Activated T-helper 1 cell treated with anti-CD3 and anti-CD28 coated beads, Interleukin-2, amount 50 U/mL, for 16 hours (primary cell): ENCODE results near the gene MYO9A.
"Not testable (repeated sequence)": the region's sequence is repeated elsewhere in the genome, so short reads cannot be mapped to it uniquely, and the experiment has no call there.

Experiments
- DNase-seq, 2 donors: peaks; one replicate each; pipeline ENCODE4 v3.0.0-alpha.2; 2020; ENCODE audit warnings: low read depth in 1 of 2, low spot score in 1 of 2

MYO9A gene

GRCh38 chr15:71880276-71880675, 237.7 kb downstream of the MYO9A start:
- no peak for DNase-seq

- no peak for DNase-seq
These were observed 243.7 kb downstream of the MYO9A start for GRCh38 chr15:71874245-71874644.

GRCh38 chr15:71858232-71858631, 259.7 kb downstream of the MYO9A start:
- not testable (repeated sequence) for DNase-seq

GRCh38 chr15:71853543-71853942, 264.4 kb downstream of the MYO9A start:
- DNase-seq: no peak

- no peak for DNase-seq
These were observed 273.0 kb downstream of the MYO9A start for GRCh38 chr15:71844916-71845315.

GRCh38 chr15:71841563-71841962, 276.4 kb downstream of the MYO9A start:
- DNase-seq: no peak

GRCh38 chr15:71830981-71831380, 287.0 kb downstream of the MYO9A start:
- DNase-seq: no peak

- DNase-seq: no peak
These were observed 291.8 kb downstream of the MYO9A start for GRCh38 chr15:71826196-71826595.

GRCh38 chr15:71825021-71825730, 292.8 kb downstream of the MYO9A start:
- DNase-seq: no peak

GRCh38 chr15:71823801-71824200, 294.1 kb downstream of the MYO9A start:
- no peak for DNase-seq

- DNase-seq: no peak
These were observed 294.9 kb downstream of the MYO9A start for GRCh38 chr15:71822890-71823630.

GRCh38 chr15:71821547-71822129, 296.3 kb downstream of the MYO9A start:
- no peak for DNase-seq

GRCh38 chr15:71820127-71820526, 297.8 kb downstream of the MYO9A start:
- DNase-seq: no peak

- DNase-seq: no peak
These were observed 300.6 kb downstream of the MYO9A start for GRCh38 chr15:71817351-71817750.

GRCh38 chr15:71815301-71815700, 302.6 kb downstream of the MYO9A start:
- no peak for DNase-seq

- DNase-seq: no peak
These were observed 304.1 kb downstream of the MYO9A start for GRCh38 chr15:71813723-71814470.

- DNase-seq: no peak
These were observed 304.8 kb downstream of the MYO9A start for GRCh38 chr15:71812966-71813722.

- DNase-seq: no peak
These were observed 305.9 kb downstream of the MYO9A start for GRCh38 chr15:71811752-71812735.

- no peak for DNase-seq
These were observed 306.8 kb downstream of the MYO9A start for GRCh38 chr15:71811036-71811736.
